ENCODE data around the gene PLCB1.

The PLCB1 gene

DNA sequence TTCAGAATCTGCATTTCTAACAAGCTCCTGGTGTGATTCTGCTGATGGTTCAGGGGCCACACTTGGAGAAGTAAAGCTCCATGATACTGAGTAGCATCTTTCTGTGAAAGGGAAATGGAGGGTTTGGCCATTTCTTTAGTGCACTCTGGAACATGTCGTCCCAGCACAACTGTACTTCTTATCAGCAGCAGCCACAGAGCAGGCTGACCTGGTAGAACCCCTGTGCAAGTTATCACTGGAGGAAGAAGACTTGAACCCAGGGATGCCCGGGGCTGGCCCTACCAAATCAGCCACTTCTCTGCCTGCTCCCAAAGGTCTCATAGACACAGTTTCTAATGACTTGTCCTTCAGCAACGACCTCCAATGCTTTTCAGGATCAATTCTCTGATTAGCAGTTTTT lies 582.1 kb downstream of the PLCB1 start:
- TF ChIP-seq, protein P1, sequence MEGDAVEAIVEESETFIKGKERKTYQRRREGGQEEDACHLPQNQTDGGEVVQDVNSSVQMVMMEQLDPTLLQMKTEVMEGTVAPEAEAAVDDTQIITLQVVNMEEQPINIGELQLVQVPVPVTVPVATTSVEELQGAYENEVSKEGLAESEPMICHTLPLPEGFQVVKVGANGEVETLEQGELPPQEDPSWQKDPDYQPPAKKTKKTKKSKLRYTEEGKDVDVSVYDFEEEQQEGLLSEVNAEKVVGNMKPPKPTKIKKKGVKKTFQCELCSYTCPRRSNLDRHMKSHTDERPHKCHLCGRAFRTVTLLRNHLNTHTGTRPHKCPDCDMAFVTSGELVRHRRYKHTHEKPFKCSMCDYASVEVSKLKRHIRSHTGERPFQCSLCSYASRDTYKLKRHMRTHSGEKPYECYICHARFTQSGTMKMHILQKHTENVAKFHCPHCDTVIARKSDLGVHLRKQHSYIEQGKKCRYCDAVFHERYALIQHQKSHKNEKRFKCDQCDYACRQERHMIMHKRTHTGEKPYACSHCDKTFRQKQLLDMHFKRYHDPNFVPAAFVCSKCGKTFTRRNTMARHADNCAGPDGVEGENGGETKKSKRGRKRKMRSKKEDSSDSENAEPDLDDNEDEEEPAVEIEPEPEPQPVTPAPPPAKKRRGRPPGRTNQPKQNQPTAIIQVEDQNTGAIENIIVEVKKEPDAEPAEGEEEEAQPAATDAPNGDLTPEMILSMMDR (IDR thresholded peaks at IDR 0.05; ENCODE audit: low read depth, low read length): no peak
- DNase-seq (ENCODE audit: low read depth in 2 of 2): no peak
- H3K4me3 ChIP-seq (replicated peaks in 1 of 2; ENCODE audit: low read depth in 2 of 2, low read length in 2 of 2): no peak overlapping the region

GRCh38 chr20:8718279-8718678 lies 586.2 kb downstream of the PLCB1 start:
- H3K4me3 ChIP-seq (replicated peaks in 1 of 2; ENCODE audit: low read depth in 2 of 2, low read length in 2 of 2): no peak overlapping the region
- TF ChIP-seq, protein P1 (IDR thresholded peaks at IDR 0.05; ENCODE audit: low read depth, low read length): no peak
- DNase-seq (ENCODE audit: low read depth in 2 of 2): peak in 1 of 2 donors; percentile 11

GRCh38 chr20:8720089-8720488 lies 588.0 kb downstream of the PLCB1 start:
- no peak overlapping the region for H3K4me3 ChIP-seq (replicated peaks in 1 of 2; ENCODE audit: low read depth in 2 of 2, low read length in 2 of 2)
- TF ChIP-seq, protein P1 (IDR thresholded peaks at IDR 0.05; ENCODE audit: low read depth, low read length): no peak
- DNase-seq (ENCODE audit: low read depth in 2 of 2): peak; percentile 16 to 33

DNA sequence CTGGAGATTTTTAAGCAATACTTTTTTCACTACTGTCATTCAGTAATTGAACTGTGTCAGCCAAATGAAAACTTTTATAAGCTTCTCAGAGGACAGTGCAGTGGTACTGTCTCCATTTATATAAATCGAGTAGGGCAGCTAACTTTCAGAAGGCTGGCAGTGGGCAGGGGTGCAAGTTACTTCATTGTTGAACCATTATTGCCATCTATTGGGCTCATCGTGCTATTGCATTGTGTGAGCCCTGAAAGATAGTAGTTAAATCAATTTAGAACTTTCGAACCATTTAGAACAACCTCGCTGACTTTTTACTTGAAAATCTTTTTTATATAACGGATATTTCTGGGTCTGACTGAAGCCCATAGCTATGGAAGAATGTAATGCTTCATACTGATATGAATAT lies 589.0 kb downstream of the PLCB1 start:
- peak; percentile 79 to 81 for DNase-seq (ENCODE audit: low read depth in 2 of 2)
- no peak overlapping the region for H3K4me3 ChIP-seq (replicated peaks in 1 of 2; ENCODE audit: low read depth in 2 of 2, low read length in 2 of 2)
- TF ChIP-seq, protein P1 (IDR thresholded peaks at IDR 0.05; ENCODE audit: low read depth, low read length): peak; percentile 77

- peak; percentile 81 to 85 for DNase-seq (ENCODE audit: low read depth in 2 of 2)
- H3K4me3 ChIP-seq (replicated peaks in 1 of 2; ENCODE audit: low read depth in 2 of 2, low read length in 2 of 2): no peak overlapping the region
- TF ChIP-seq, protein P1 (IDR thresholded peaks at IDR 0.05; ENCODE audit: low read depth, low read length): peak; percentile 69
These were observed 590.3 kb downstream of the PLCB1 start for GRCh38 chr20:8722277-8722928.

GRCh38 chr20:8723296-8723695 lies 591.2 kb downstream of the PLCB1 start:
- TF ChIP-seq, protein P1 (IDR thresholded peaks at IDR 0.05; ENCODE audit: low read depth, low read length): no peak
- H3K4me3 ChIP-seq (replicated peaks in 1 of 2; ENCODE audit: low read depth in 2 of 2, low read length in 2 of 2): no peak overlapping the region
- no peak for DNase-seq (ENCODE audit: low read depth in 2 of 2)

- H3K4me3 ChIP-seq (replicated peaks in 1 of 2; ENCODE audit: low read depth in 2 of 2, low read length in 2 of 2): no peak overlapping the region
- no peak for DNase-seq (ENCODE audit: low read depth in 2 of 2)
- TF ChIP-seq, protein P1 (IDR thresholded peaks at IDR 0.05; ENCODE audit: low read depth, low read length): no peak
These were observed 592.8 kb downstream of the PLCB1 start for GRCh38 chr20:8724884-8725283.
